GM23248 (cell line): Measurements from ENCODE around the gene CCN2. TPM values are rescaled to one million over a fixed set of nuclear protein-coding genes. Genes with fewer than 3 reads are reported as not detected.

Experiments
- DNase-seq: peaks from one replicate; pipeline ENCODE4 v3.0.0-alpha.2; 2015
- H2AFZ ChIP-seq: fragments of 200-600 bp; sonication (generic); 2 replicates; pipeline ENCODE4 v1.6.1; 2016; ENCODE audit warnings: antibody characterized with exemption
- H3F3A ChIP-seq: fragments of 200-600 bp; sonication (generic); 2 replicates; pipeline ENCODE4 v1.6.1; 2016; ENCODE audit warnings: mild to moderate bottlenecking, antibody characterized with exemption, mixed run types; ENCODE audit not compliant: insufficient read depth
- H3K27ac ChIP-seq: fragments of 200-600 bp; sonication (generic); 2 replicates; pipeline ENCODE4 v1.5.1; 2016; ENCODE audit warnings: mild to moderate bottlenecking
- H3K27me3 ChIP-seq: fragments of 200-600 bp; sonication (generic); replicated peaks from 2 replicates; pipeline ENCODE4 v1.6.1; 2016; ENCODE audit warnings: mild to moderate bottlenecking; ENCODE audit not compliant: insufficient read depth
- H3K36me3 ChIP-seq: fragments of 200-600 bp; sonication (generic); 2 replicates; pipeline ENCODE4 v1.6.1; 2016; ENCODE audit warnings: low read depth, mild to moderate bottlenecking
- H3K4me1 ChIP-seq: fragments of 200-600 bp; sonication (generic); 2 replicates; pipeline ENCODE4 v1.6.1; 2016; ENCODE audit warnings: mild to moderate bottlenecking; ENCODE audit not compliant: insufficient read depth
- H3K4me2 ChIP-seq: fragments of 200-600 bp; sonication (generic); one replicate; pipeline ENCODE4 v1.6.1; 2016; ENCODE audit warnings: mild to moderate bottlenecking; ENCODE audit not compliant: unreplicated experiment
- H3K4me3 ChIP-seq: fragments of 200-600 bp; sonication (generic); 2 replicates; pipeline ENCODE4 v1.5.1; 2016; ENCODE audit warnings: mild to moderate bottlenecking
- H3K79me2 ChIP-seq: fragments of 200-600 bp; sonication (generic); 2 replicates; pipeline ENCODE4 v1.6.1; 2016; ENCODE audit warnings: mild to moderate bottlenecking; ENCODE audit not compliant: insufficient read depth
- H3K9ac ChIP-seq: fragments of 200-600 bp; sonication (generic); 2 replicates; pipeline ENCODE4 v1.6.1; 2016; ENCODE audit warnings: mild to moderate bottlenecking
- H3K9me2 ChIP-seq: fragments of 200-600 bp; sonication (generic); 2 replicates; pipeline ENCODE4 v1.6.1; 2016; ENCODE audit warnings: mixed run types, mild to moderate bottlenecking, moderate library complexity; ENCODE audit not compliant: insufficient read depth
- H3K9me3 ChIP-seq: fragments of 200-600 bp; sonication (generic); one replicate; pipeline ENCODE4 v1.6.1; 2017; ENCODE audit warnings: low read depth
- H4K20me1 ChIP-seq: fragments of 200-600 bp; sonication (generic); 2 replicates; pipeline ENCODE4 v1.6.0; 2016; ENCODE audit not compliant: insufficient read depth
- EZH2 ChIP-seq: fragments of 200-600 bp; sonication (generic); IDR thresholded peaks from 2 replicates; pipeline ENCODE4 v1.6.1; 2018; ENCODE audit warnings: antibody characterized with exemption, mild to moderate bottlenecking; ENCODE audit not compliant: insufficient read depth, poor library complexity, severe bottlenecking
- EZH2phosphoT487 ChIP-seq: fragments of 200-600 bp; sonication (generic); IDR thresholded peaks from 2 replicates; pipeline ENCODE4 v1.6.1; 2018; ENCODE audit warnings: antibody characterized with exemption, moderate library complexity, mild to moderate bottlenecking, low read depth; ENCODE audit not compliant: insufficient read depth
- WGBS, 2 experiments: methylation state at CpG; one replicate each; pipeline ENCODE4 v1.1.6; 2015 to 2017; ENCODE audit warnings: low lambda C conversion rate in 2 of 2, low coverage in 1 of 2; ENCODE audit errors: missing lambda C conversion rate in 2 of 2; 5-methylcytosine and 5-hydroxymethylcytosine counted together
- in situ Hi-C: fragments of 300-500 bp; cut with MboI; formaldehyde crosslinking; loops from 2 replicates; pipeline ENCODE4 v1.15.0; 2020
- polyA plus RNA-seq: library from polyadenylated mRNA; unstranded; fragments of >200 nt; fragmentation: Nextera tagmentation; extraction: Ambion mirVana; gene quantifications from 2 replicates; pipeline ENCODE4 v1.2.1, GENCODE V29; 2016
- total RNA-seq: library from RNA; depleted of rRNA; stranded (reverse); fragments of >200 nt; shearing (Covaris generic); gene quantifications from 2 replicates; pipeline ENCODE4 v1.2.3, GENCODE V29; 2014

The CCN2 gene
- total and polyA plus RNA-seq, 2 experiments from 2014 or later, result 410 to 1,647 TPM

- H3K36me3 ChIP-seq, result no peaks in the 10 kb centered on the region
- no peaks in the 10 kb centered on the region for H3K79me2 ChIP-seq
- no peaks in the 10 kb centered on the region for H3K9me3 ChIP-seq
- in situ Hi-C loops, result no loop called here
- DNase-seq, result peak; percentile 82
- no peaks in the 10 kb centered on the region for H3K9me2 ChIP-seq
- H3K9ac ChIP-seq, result no peak overlapping the region
- no peak overlapping the region for H2AFZ ChIP-seq
- no peaks in the 10 kb centered on the region for H4K20me1 ChIP-seq
- no peak for TF ChIP-seq EZH2phosphoT487
- no peak for TF ChIP-seq EZH2
- H3K27me3 ChIP-seq, result no peaks in the 10 kb centered on the region
- WGBS, 2 experiments, result 94 to 96% methylated on average over 5 of the region's 5 CpGs
- H3K4me1 ChIP-seq, result peaks cover 44% of the 10 kb centered on the region
- peak overlapping the region; percentile 6 for H3K4me2 ChIP-seq
- H3K4me3 ChIP-seq, result no peak overlapping the region
- peak overlapping the region; percentile 40 for H3K27ac ChIP-seq
- H3F3A ChIP-seq, result peaks cover 47% of the 10 kb centered on the region
Measured at GRCh38 chr6:131979515-131980337, 28.6 kb upstream of the CCN2 start.

GRCh38 chr6:131978522-131978921 is 27.4 kb upstream of the CCN2 start:
- in situ Hi-C loops, result no loop called here
- H3K4me2 ChIP-seq, result no peak overlapping the region
- H3K4me3 ChIP-seq, result no peak overlapping the region
- no peak overlapping the region for H3K9ac ChIP-seq
- TF ChIP-seq EZH2, result no peak
- no peak overlapping the region for H3K27ac ChIP-seq
- WGBS, 2 experiments, result 68 to 74% methylated on average over 3 of the region's 3 CpGs
- no peak for DNase-seq
- no peak overlapping the region for H2AFZ ChIP-seq
- no peaks in the 10 kb centered on the region for H3K9me2 ChIP-seq
- H3K79me2 ChIP-seq, result no peaks in the 10 kb centered on the region
- H3K9me3 ChIP-seq, result no peaks in the 10 kb centered on the region
- H3F3A ChIP-seq, result peaks cover 35% of the 10 kb centered on the region
- peaks cover 40% of the 10 kb centered on the region for H3K4me1 ChIP-seq
- no peaks in the 10 kb centered on the region for H3K27me3 ChIP-seq
- no peaks in the 10 kb centered on the region for H4K20me1 ChIP-seq
- no peaks in the 10 kb centered on the region for H3K36me3 ChIP-seq

- in situ Hi-C loops, result no loop called here
- H3K9me3 ChIP-seq, result no peaks in the 10 kb centered on the region
- no peaks in the 10 kb centered on the region for H3K36me3 ChIP-seq
- H4K20me1 ChIP-seq, result no peaks in the 10 kb centered on the region
- H3K27ac ChIP-seq, result no peak overlapping the region
- H3K4me3 ChIP-seq, result no peak overlapping the region
- no peaks in the 10 kb centered on the region for H3K79me2 ChIP-seq
- no peak overlapping the region for H3K9ac ChIP-seq
- no peak for DNase-seq
- H3K4me1 ChIP-seq, result peaks cover 21% of the 10 kb centered on the region
- peaks cover 19% of the 10 kb centered on the region for H3F3A ChIP-seq
- TF ChIP-seq EZH2 (no peak), EZH2phosphoT487 (no peak)
- 71% methylated on average over 6 of the region's 6 CpGs for WGBS, 2 experiments
- no peak overlapping the region for H2AFZ ChIP-seq
- H3K27me3 ChIP-seq, result no peaks in the 10 kb centered on the region
- no peaks in the 10 kb centered on the region for H3K9me2 ChIP-seq
- H3K4me2 ChIP-seq, result no peak overlapping the region
Measured at GRCh38 chr6:131976545-131977061, 25.4 kb upstream of the CCN2 start.

GRCh38 chr6:131972741-131973140 is 21.6 kb upstream of the CCN2 start:
- H3K9me2 ChIP-seq, result no peaks in the 10 kb centered on the region
- H3K27ac ChIP-seq, result no peak overlapping the region
- no peak for TF ChIP-seq EZH2
- TF ChIP-seq EZH2phosphoT487, result no peak
- no peak overlapping the region for H3K9ac ChIP-seq
- H3K27me3 ChIP-seq, result no peaks in the 10 kb centered on the region
- H4K20me1 ChIP-seq, result no peaks in the 10 kb centered on the region
- no peak overlapping the region for H2AFZ ChIP-seq
- H3F3A ChIP-seq, result 0 out of 2 replicates have a peak, but pooled peaks cover 4% of the 10 kb centered on the region
- no peaks in the 10 kb centered on the region for H3K36me3 ChIP-seq
- H3K79me2 ChIP-seq, result no peaks in the 10 kb centered on the region
- H3K4me3 ChIP-seq, result no peak overlapping the region
- H3K4me1 ChIP-seq, result peaks cover 7% of the 10 kb centered on the region; the same call in 1 of the 2 replicates
- H3K4me2 ChIP-seq, result no peak overlapping the region
- H3K9me3 ChIP-seq, result no peaks in the 10 kb centered on the region
- WGBS, 2 experiments, result 82 to 85% methylated on average over 2 of the region's 2 CpGs
- in situ Hi-C loops, result loop anchor here (25.0 kb wide), 2 partner anchors 165 to 240 kb away; no protein-coding TSS in a partner anchor
- DNase-seq, result no peak
